ENCODE measurements around the gene MSMO1.

- TF ChIP-seq CTCF (IDR thresholded peaks at IDR 0.05) (no peak), TCF7L2 (IDR thresholded peaks at IDR 0.05; ENCODE audit: low read depth, low read length) (no peak), REST (IDR thresholded peaks at IDR 0.05; ENCODE audit: insufficient read depth in 1 of 2, low read depth in 2 of 2, low read length in 1 of 2) (no peak)
Observed at GRCh38 chr4:165293061-165293460, 34.4 kb upstream of the MSMO1 start.
